Transverse colon (tissue), 4 donors: ENCODE results near the gene CD48.

Experiments used
- EP300 ChIP-seq: sonication (generic); formaldehyde crosslinking; IDR thresholded peaks from one replicate; pipeline ENCODE4 v1.6.1; 2017; ENCODE audit warnings: antibody characterized with exemption, low read depth
- POLR2A ChIP-seq: fragments of 450-650 bp; IDR thresholded peaks from one replicate; pipeline ENCODE4 v1.6.1; 2016; ENCODE audit warnings: antibody characterized with exemption, mild to moderate bottlenecking, moderate library complexity
- POLR2AphosphoS5 ChIP-seq, 3 donors: sonication (generic); formaldehyde crosslinking; IDR thresholded peaks; one replicate each; pipeline ENCODE4 v1.6.1; 2016; ENCODE audit warnings: antibody characterized with exemption in 3 of 3
- TF ChIP-seq, protein P1 (sequence below), 5 experiments: fragments of 200-600 bp in 3 of 5; fragments of 450-650 bp in 2 of 5; sonication (generic) in 3 of 5; IDR thresholded peaks; 1 replicate in 2 of 5; 2 replicates in 3 of 5; pipeline ENCODE4 v1.5.1; 2016 to 2017; ENCODE audit warnings: antibody characterized with exemption in 5 of 5, inconsistent platforms in 3 of 5, mild to moderate bottlenecking in 2 of 5, moderate library complexity in 1 of 5

DNA sequence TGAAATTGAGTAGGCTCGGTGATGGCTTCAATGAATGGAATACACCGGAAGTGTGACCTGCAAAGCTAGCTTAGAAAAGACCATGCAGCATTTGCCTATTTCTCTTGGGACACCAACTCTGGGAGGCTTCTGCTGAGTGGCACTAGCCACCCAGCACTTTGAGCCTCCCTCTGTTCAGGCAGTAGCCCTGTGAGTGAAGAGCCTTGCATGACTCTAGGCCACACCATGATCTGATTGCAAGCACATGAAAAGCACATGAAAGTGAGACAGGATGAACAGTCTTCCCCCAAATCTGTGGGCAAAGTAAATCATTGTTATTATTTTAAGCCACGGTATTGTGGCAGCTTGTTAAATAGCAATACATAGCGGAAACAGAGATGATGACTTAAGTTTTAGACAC, 2.8 kb downstream of the CD48 start:
- TF ChIP-seq, protein P1, sequence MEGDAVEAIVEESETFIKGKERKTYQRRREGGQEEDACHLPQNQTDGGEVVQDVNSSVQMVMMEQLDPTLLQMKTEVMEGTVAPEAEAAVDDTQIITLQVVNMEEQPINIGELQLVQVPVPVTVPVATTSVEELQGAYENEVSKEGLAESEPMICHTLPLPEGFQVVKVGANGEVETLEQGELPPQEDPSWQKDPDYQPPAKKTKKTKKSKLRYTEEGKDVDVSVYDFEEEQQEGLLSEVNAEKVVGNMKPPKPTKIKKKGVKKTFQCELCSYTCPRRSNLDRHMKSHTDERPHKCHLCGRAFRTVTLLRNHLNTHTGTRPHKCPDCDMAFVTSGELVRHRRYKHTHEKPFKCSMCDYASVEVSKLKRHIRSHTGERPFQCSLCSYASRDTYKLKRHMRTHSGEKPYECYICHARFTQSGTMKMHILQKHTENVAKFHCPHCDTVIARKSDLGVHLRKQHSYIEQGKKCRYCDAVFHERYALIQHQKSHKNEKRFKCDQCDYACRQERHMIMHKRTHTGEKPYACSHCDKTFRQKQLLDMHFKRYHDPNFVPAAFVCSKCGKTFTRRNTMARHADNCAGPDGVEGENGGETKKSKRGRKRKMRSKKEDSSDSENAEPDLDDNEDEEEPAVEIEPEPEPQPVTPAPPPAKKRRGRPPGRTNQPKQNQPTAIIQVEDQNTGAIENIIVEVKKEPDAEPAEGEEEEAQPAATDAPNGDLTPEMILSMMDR (IDR thresholded peaks at IDR 0.05): no peak
- TF ChIP-seq POLR2AphosphoS5 (IDR thresholded peaks at IDR 0.05) (no peak), EP300 (no peak), POLR2A (no peak)
